IMR-90 (cell line): Measurements from ENCODE around the gene NUDT16. TPM values are rescaled to one million over a fixed set of nuclear protein-coding genes. Genes with fewer than 3 reads are reported as not detected.

Source experiments
- ATAC-seq: fragments of 200-7000 bp; cut with Tn5 transposase; 2 replicates; pipeline ENCODE4 v1.9.1; 2020; ENCODE audit warnings: low read depth, mild to moderate bottlenecking, moderate library complexity
- BruUV-seq: library from RNA; stranded (reverse); fragments of 400-500 nt; replicated peaks from 2 replicates; lab custom pipeline; 2021; lab: Mats Ljungman, UMichigan
- CTCF ChIA-PET: fragments of 300-600 bp; formaldehyde crosslinking; extraction: SDS; loops from one replicate; lab custom pipeline; 2021; ENCODE audit warnings: antibody characterized with exemption; lab: Yijun Ruan, JAX
- POLR2A ChIA-PET: fragments of 300-600 bp; sonication (Branson Sonifier 250); formaldehyde crosslinking; loops from one replicate; lab custom pipeline; 2022; ENCODE audit warnings: antibody characterized with exemption; ENCODE audit not compliant: unreplicated experiment; lab: Charles Lee
- DNase-seq: peaks from one replicate; pipeline ENCODE4 v3.0.0; 2013
- H2AFZ ChIP-seq: replicated peaks from 2 replicates; pipeline ENCODE3; 2013; ENCODE audit warnings: low read length, mild to moderate bottlenecking; ENCODE audit not compliant: poor library complexity
- H2AK5ac ChIP-seq: 2 replicates; pipeline ENCODE4 v1.6.1; 2013; ENCODE audit warnings: low read depth, low read length, inconsistent platforms
- H2AK9ac ChIP-seq: replicated peaks from 2 replicates; pipeline ENCODE3; 2013; ENCODE audit warnings: mild to moderate bottlenecking, low read depth, low read length, moderate library complexity; ENCODE audit not compliant: poor library complexity
- H2BK120ac ChIP-seq: 2 replicates; pipeline ENCODE4 v1.6.1; 2013; ENCODE audit warnings: low read depth, low read length, inconsistent platforms
- H2BK15ac ChIP-seq: 3 replicates; pipeline ENCODE4 v1.6.1; 2013; ENCODE audit warnings: low read depth, low read length, inconsistent platforms
- H2BK20ac ChIP-seq: 2 replicates; pipeline ENCODE4 v1.6.1; 2013; ENCODE audit warnings: low read depth, mild to moderate bottlenecking, inconsistent platforms, low read length, moderate library complexity
- H2BK5ac ChIP-seq: 2 replicates; pipeline ENCODE4 v1.6.1; 2013; ENCODE audit warnings: mild to moderate bottlenecking, low read depth, low read length, inconsistent platforms; ENCODE audit not compliant: poor library complexity, severe bottlenecking
- H3K14ac ChIP-seq: replicated peaks from 2 replicates; pipeline ENCODE4 v1.6.1; 2013; ENCODE audit warnings: low read depth, low read length, inconsistent platforms
- H3K18ac ChIP-seq: 2 replicates; pipeline ENCODE4 v1.6.1; 2013; ENCODE audit warnings: low read depth, low read length, control low read depth
- H3K23ac ChIP-seq: 2 replicates; pipeline ENCODE4 v1.6.1; 2013; ENCODE audit warnings: low read depth, low read length, inconsistent platforms
- H3K27ac ChIP-seq: 2 replicates; pipeline ENCODE4 v1.5.1; 2013; ENCODE audit warnings: mild to moderate bottlenecking, control low read depth, low read length; ENCODE audit not compliant: insufficient read depth
- H3K27me3 ChIP-seq: 2 replicates; pipeline ENCODE4 v1.6.1; 2013; ENCODE audit warnings: low read length; ENCODE audit not compliant: control insufficient read depth, insufficient read depth
- H3K36me3 ChIP-seq: 2 replicates; pipeline ENCODE4 v1.6.1; 2013; ENCODE audit warnings: low read length, mixed read lengths; ENCODE audit not compliant: control insufficient read depth, insufficient read depth
- H3K4ac ChIP-seq: 2 replicates; pipeline ENCODE4 v1.6.1; 2013; ENCODE audit warnings: low read depth, low read length, inconsistent platforms
- H3K4me1 ChIP-seq: 2 replicates; pipeline ENCODE4 v1.6.1; 2013; ENCODE audit warnings: low read length, mixed read lengths; ENCODE audit not compliant: control insufficient read depth, insufficient read depth
- H3K4me2 ChIP-seq: 2 replicates; pipeline ENCODE4 v1.6.1; 2013; ENCODE audit warnings: low read depth, mild to moderate bottlenecking, control low read depth, low read length, moderate library complexity
- H3K4me3 ChIP-seq: 2 replicates; pipeline ENCODE4 v1.5.1; 2013; ENCODE audit warnings: low read depth, mild to moderate bottlenecking, control low read depth, low read length, moderate library complexity; ENCODE audit not compliant: insufficient read depth
- H3K56ac ChIP-seq: 2 replicates; pipeline ENCODE4 v1.6.1; 2013; ENCODE audit warnings: low read length, inconsistent platforms; ENCODE audit not compliant: insufficient read depth; ENCODE audit errors: extremely low read depth
- H3K79me1 ChIP-seq, 2 experiments: 2 replicates each; pipeline ENCODE4 v1.6.1; 2013; ENCODE audit warnings: low read length in 2 of 2, inconsistent platforms in 1 of 2, low read depth in 1 of 2
- H3K9ac ChIP-seq: 2 replicates; pipeline ENCODE4 v1.6.1; 2013; ENCODE audit warnings: low read depth, low read length, control low read depth
- H3K9me1 ChIP-seq: 2 replicates; pipeline ENCODE4 v1.6.1; 2013; ENCODE audit warnings: low read length, inconsistent platforms; ENCODE audit not compliant: insufficient read depth
- H3K9me3 ChIP-seq: 2 replicates; pipeline ENCODE4 v1.6.1; 2013; ENCODE audit warnings: low read length; ENCODE audit not compliant: control insufficient read depth, insufficient read depth
- H4K20me1 ChIP-seq: 2 replicates; pipeline ENCODE4 v1.6.1; 2013; ENCODE audit warnings: low read length, inconsistent platforms; ENCODE audit not compliant: insufficient read depth
- H4K5ac ChIP-seq: 2 replicates; pipeline ENCODE4 v1.6.1; 2013; ENCODE audit warnings: mild to moderate bottlenecking, low read depth, low read length, control low read depth
- H4K8ac ChIP-seq, 2 experiments: 2 replicates each; pipeline ENCODE4 v1.6.1; 2013; ENCODE audit warnings: low read depth in 2 of 2, low read length in 2 of 2, control low read depth in 1 of 2, inconsistent platforms in 1 of 2
- H4K91ac ChIP-seq: 2 replicates; pipeline ENCODE4 v1.6.1; 2013; ENCODE audit warnings: low read depth, low read length, inconsistent platforms; ENCODE audit not compliant: insufficient read depth
- BHLHE40 ChIP-seq: fragments of 150-350 bp; IDR thresholded peaks from 2 replicates; pipeline ENCODE4 v1.6.1; 2016; ENCODE audit warnings: mild to moderate bottlenecking, low read depth, low read length
- CEBPB ChIP-seq: IDR thresholded peaks from 2 replicates; pipeline ENCODE4 v1.6.1; 2012; ENCODE audit warnings: low read depth, low read length, improper control_type of control experiment
- CHD1 ChIP-seq: IDR thresholded peaks from 2 replicates; pipeline ENCODE4 v1.6.1; 2012; ENCODE audit warnings: low read depth, low read length, improper control_type of control experiment
- CTCF ChIP-seq: conservative IDR thresholded peaks from 2 replicates; pipeline ENCODE4 v1.5.1; 2012; ENCODE audit warnings: mild to moderate bottlenecking, low read depth, low read length, improper control_type of control experiment
- FOS ChIP-seq: fragments of 150-350 bp; IDR thresholded peaks from 2 replicates; pipeline ENCODE4 v1.6.1; 2016; ENCODE audit warnings: low read depth, low read length
- MAFK ChIP-seq: IDR thresholded peaks from 2 replicates; pipeline ENCODE4 v1.6.1; 2012; ENCODE audit warnings: low read depth, low read length, improper control_type of control experiment
- MAZ ChIP-seq: IDR thresholded peaks from 2 replicates; pipeline ENCODE4 v1.6.1; 2012; ENCODE audit warnings: low read depth, mild to moderate bottlenecking, low read length, improper control_type of control experiment, moderate library complexity, borderline replicate concordance
- MXI1 ChIP-seq: IDR thresholded peaks from 2 replicates; pipeline ENCODE4 v1.6.1; 2012; ENCODE audit warnings: low read depth, mild to moderate bottlenecking, low read length, moderate library complexity, borderline replicate concordance
- NFE2L2 ChIP-seq: fragments of 150-350 bp; IDR thresholded peaks from 2 replicates; pipeline ENCODE4 v1.6.1; 2016; ENCODE audit warnings: low read depth, mild to moderate bottlenecking, low read length
- POLR2A ChIP-seq: IDR thresholded peaks from 2 replicates; pipeline ENCODE4 v1.6.1; 2012; ENCODE audit warnings: mild to moderate bottlenecking, low read depth, low read length
- RAD21 ChIP-seq: IDR thresholded peaks from 2 replicates; pipeline ENCODE4 v1.6.1; 2012; ENCODE audit warnings: low read length, improper control_type of control experiment
- RCOR1 ChIP-seq: IDR thresholded peaks from 2 replicates; pipeline ENCODE4 v1.6.1; 2012; ENCODE audit warnings: mild to moderate bottlenecking, low read length, improper control_type of control experiment; ENCODE audit not compliant: insufficient replicate concordance
- RFX5 ChIP-seq: IDR thresholded peaks from 2 replicates; pipeline ENCODE4 v1.8.0; 2012; ENCODE audit warnings: low read depth, mild to moderate bottlenecking, low read length, moderate library complexity
- SMC3 ChIP-seq: fragments of 150-350 bp; IDR thresholded peaks from 2 replicates; pipeline ENCODE4 v1.6.1; 2016; ENCODE audit warnings: low read depth, mild to moderate bottlenecking, antibody characterized with exemption, low read length, moderate library complexity
- USF2 ChIP-seq: fragments of 150-350 bp; IDR thresholded peaks from 2 replicates; pipeline ENCODE4 v1.6.1; 2017; ENCODE audit warnings: mild to moderate bottlenecking, antibody characterized with exemption, low read length, low read depth
- WGBS, 2 experiments: methylation state at CpG; one replicate each; pipeline versions ENCODE4 v1.1.5 to v1.1.7; 2013; ENCODE audit warnings: missing lambda C conversion rate in 2 of 2; ENCODE audit not compliant: insufficient read length in 1 of 2; ENCODE audit errors: extremely low coverage in 2 of 2; 5-methylcytosine and 5-hydroxymethylcytosine counted together
- dilution Hi-C: fragments of 300-500 bp; cut with HindIII; formaldehyde crosslinking; loops from one replicate; pipeline ENCODE4 v1.14.3; 2018; ENCODE audit warnings: low sequenced_read_pairs; ENCODE audit not compliant: unreplicated experiment
- in situ Hi-C: fragments of 300-500 bp; cut with MboI; formaldehyde crosslinking; loops from 3 replicates; pipeline ENCODE4 v1.14.3; 2019; ENCODE audit warnings: low sequenced_read_pairs, inconsistent platforms, mixed read lengths
- intact Hi-C: fragments of 100-400 bp; cut with micrococcal nuclease; formaldehyde crosslinking; loops from 2 replicates; pipeline ENCODE4 v1.10.0; 2022
- polyA plus RNA-seq, 3 experiments: library from polyadenylated mRNA; depleted of rRNA; stranded (reverse); fragments of >200 nt; gene quantifications; 2 replicates each; pipeline ENCODE4 v1.2.3, GENCODE V29; 2012; ENCODE audit warnings: low replicate concordance in 1 of 3
- total RNA-seq: library from RNA; depleted of rRNA; stranded (reverse); fragments of >200 nt; gene quantifications from 2 replicates; pipeline ENCODE4 v1.2.3, GENCODE V29; 2012
- TF ChIP-seq, protein P1 (sequence below): fragments of 150-350 bp; IDR thresholded peaks from 2 replicates; pipeline ENCODE4 v1.6.1; 2016; ENCODE audit warnings: low read depth, mild to moderate bottlenecking, low read length, moderate library complexity, borderline replicate concordance

The NUDT16 gene
- total and polyA plus RNA-seq, 2 of the 4 experiments (the other 2 are of a cell fraction): 8.9 to 10.4 TPM

GRCh38 chr3:131397889-131398288 lies 16.3 kb downstream of the NUDT16 start:
- Histone ChIP-seq H2BK5ac (no peak overlapping the region), H3K4me3 (no peak overlapping the region), H2BK20ac (no peak overlapping the region), H3K9me3 (no peaks in the 10 kb centered on the region), H4K20me1 (no peaks in the 10 kb centered on the region), H3K27me3 (no peaks in the 10 kb centered on the region; the same call in none of the 2 replicates), H3K4ac (no peak overlapping the region), H4K91ac (no peak overlapping the region), H2BK15ac (no peak overlapping the region), H3K18ac (no peak overlapping the region), H3K9me1 (no peaks in the 10 kb centered on the region), H4K5ac (no peak overlapping the region), H2AK5ac (no peak overlapping the region), H3K4me2 (no peak overlapping the region), H3K79me1 (no peaks in the 10 kb centered on the region), H4K8ac (no peak overlapping the region), H3K36me3 (no peaks in the 10 kb centered on the region), H2AFZ (no peak overlapping the region), H2BK120ac (no peak overlapping the region), H3K14ac (no peak overlapping the region), H3K4me1 (peaks cover 6% of the 10 kb centered on the region; the same call in 1 of the 2 replicates), H2AK9ac (no peak overlapping the region), H3K27ac (no peak overlapping the region), H3K56ac (no peak overlapping the region), H3K23ac (no peak overlapping the region), H3K9ac (no peak overlapping the region)
- intact Hi-C loops: no loop called here
- no TSS peak for BruUV-seq
- no peak for DNase-seq
- ATAC-seq: no peak
- ChIA-PET CTCF (no interaction called here), POLR2A (no interaction called here)
- no peak for TF ChIP-seq RCOR1
- no peak for TF ChIP-seq FOS
- no peak for TF ChIP-seq MAFK
- TF ChIP-seq MXI1: no peak
- TF ChIP-seq CTCF: no peak
- TF ChIP-seq NFE2L2: no peak
- no peak for TF ChIP-seq MAZ
- no peak for TF ChIP-seq POLR2A
- TF ChIP-seq CEBPB: no peak
- no peak for TF ChIP-seq USF2
- no peak for TF ChIP-seq CHD1
- TF ChIP-seq RAD21: no peak
- TF ChIP-seq, protein P1, sequence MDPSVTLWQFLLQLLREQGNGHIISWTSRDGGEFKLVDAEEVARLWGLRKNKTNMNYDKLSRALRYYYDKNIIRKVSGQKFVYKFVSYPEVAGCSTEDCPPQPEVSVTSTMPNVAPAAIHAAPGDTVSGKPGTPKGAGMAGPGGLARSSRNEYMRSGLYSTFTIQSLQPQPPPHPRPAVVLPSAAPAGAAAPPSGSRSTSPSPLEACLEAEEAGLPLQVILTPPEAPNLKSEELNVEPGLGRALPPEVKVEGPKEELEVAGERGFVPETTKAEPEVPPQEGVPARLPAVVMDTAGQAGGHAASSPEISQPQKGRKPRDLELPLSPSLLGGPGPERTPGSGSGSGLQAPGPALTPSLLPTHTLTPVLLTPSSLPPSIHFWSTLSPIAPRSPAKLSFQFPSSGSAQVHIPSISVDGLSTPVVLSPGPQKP: no peak
- no peak for TF ChIP-seq RFX5
- TF ChIP-seq BHLHE40: no peak
- no peak for TF ChIP-seq SMC3
- dilution Hi-C loops: no loop called here
- WGBS, 2 experiments: 70% methylated on average over 2 of the region's 4 CpGs; no CpG with 5 or more reads in 1 of the 2 experiments
- in situ Hi-C loops: no loop called here
